Mesendoderm (in vitro differentiated cells): ENCODE data around the gene NUDT3.

ENCODE experiments used
- DNase-seq: peaks from one replicate; pipeline ENCODE4 v3.0.0; 2013
- H2AK5ac ChIP-seq: 2 replicates; pipeline ENCODE4 v1.6.1; 2013; ENCODE audit warnings: low read length, inconsistent platforms
- H2BK120ac ChIP-seq: 2 replicates; pipeline ENCODE4 v1.6.1; 2013; ENCODE audit warnings: low read depth, mild to moderate bottlenecking, low read length, moderate library complexity, mixed read lengths
- H2BK15ac ChIP-seq: replicated peaks from 2 replicates; pipeline ENCODE4 v1.6.1; 2013; ENCODE audit warnings: low read depth, mild to moderate bottlenecking, moderate library complexity
- H2BK5ac ChIP-seq: 2 replicates; pipeline ENCODE4 v1.6.1; 2013; ENCODE audit warnings: low read length, inconsistent platforms
- H3K18ac ChIP-seq: 2 replicates; pipeline ENCODE4 v1.6.1; 2013; ENCODE audit warnings: mild to moderate bottlenecking, low read length, mixed read lengths
- H3K23ac ChIP-seq: one replicate; pipeline ENCODE4 v1.6.1; 2013; ENCODE audit warnings: low read length
- H3K27ac ChIP-seq: 2 replicates; pipeline ENCODE4 v1.5.1; 2013; ENCODE audit warnings: low read depth, mild to moderate bottlenecking, inconsistent platforms, low read length, moderate library complexity
- H3K27me3 ChIP-seq: 2 replicates; pipeline ENCODE4 v1.6.1; 2013; ENCODE audit warnings: low read length, control low read depth, mild to moderate bottlenecking, inconsistent platforms; ENCODE audit not compliant: insufficient read depth, poor library complexity
- H3K36me3 ChIP-seq: 2 replicates; pipeline ENCODE4 v1.6.1; 2013; ENCODE audit warnings: low read length, inconsistent platforms; ENCODE audit not compliant: control insufficient read depth, insufficient read depth
- H3K4ac ChIP-seq: one replicate; pipeline ENCODE4 v1.6.1; 2013; ENCODE audit warnings: low read depth, mild to moderate bottlenecking, low read length, moderate library complexity
- H3K4me1 ChIP-seq: 2 replicates; pipeline ENCODE4 v1.6.1; 2013; ENCODE audit warnings: low read depth, low read length, inconsistent platforms; ENCODE audit not compliant: control insufficient read depth
- H3K4me2 ChIP-seq: 2 replicates; pipeline ENCODE4 v1.6.1; 2013; ENCODE audit warnings: low read length
- H3K4me3 ChIP-seq: 2 replicates; pipeline ENCODE4 v1.5.1; 2013; ENCODE audit warnings: mild to moderate bottlenecking, low read length
- H3K56ac ChIP-seq: one replicate; pipeline ENCODE4 v1.6.1; 2013; ENCODE audit warnings: low read length
- H3K79me1 ChIP-seq: 2 replicates; pipeline ENCODE4 v1.6.1; 2013; ENCODE audit warnings: low read length, inconsistent platforms
- H3K79me2 ChIP-seq: 2 replicates; pipeline ENCODE4 v1.6.1; 2013; ENCODE audit warnings: mild to moderate bottlenecking, low read length; ENCODE audit not compliant: control insufficient read depth, insufficient read depth
- H3K9ac ChIP-seq: 2 replicates; pipeline ENCODE4 v1.6.1; 2013; ENCODE audit warnings: low read length, inconsistent platforms
- H4K5ac ChIP-seq: one replicate; pipeline ENCODE4 v1.6.1; 2013; ENCODE audit warnings: low read length
- H4K8ac ChIP-seq: one replicate; pipeline ENCODE4 v1.6.1; 2013; ENCODE audit warnings: low read depth, mild to moderate bottlenecking, control low read depth, low read length, moderate library complexity
- WGBS: extraction: QIAGEN DNeasy Blood & Tissue Kit; methylation state at CpG from one replicate; pipeline ENCODE4 v1.1.7; 2013; ENCODE audit warnings: low lambda C conversion rate, missing lambda C conversion rate; ENCODE audit not compliant: insufficient coverage; ENCODE audit errors: extremely low coverage; 5-methylcytosine and 5-hydroxymethylcytosine counted together

Gene NUDT3

DNA sequence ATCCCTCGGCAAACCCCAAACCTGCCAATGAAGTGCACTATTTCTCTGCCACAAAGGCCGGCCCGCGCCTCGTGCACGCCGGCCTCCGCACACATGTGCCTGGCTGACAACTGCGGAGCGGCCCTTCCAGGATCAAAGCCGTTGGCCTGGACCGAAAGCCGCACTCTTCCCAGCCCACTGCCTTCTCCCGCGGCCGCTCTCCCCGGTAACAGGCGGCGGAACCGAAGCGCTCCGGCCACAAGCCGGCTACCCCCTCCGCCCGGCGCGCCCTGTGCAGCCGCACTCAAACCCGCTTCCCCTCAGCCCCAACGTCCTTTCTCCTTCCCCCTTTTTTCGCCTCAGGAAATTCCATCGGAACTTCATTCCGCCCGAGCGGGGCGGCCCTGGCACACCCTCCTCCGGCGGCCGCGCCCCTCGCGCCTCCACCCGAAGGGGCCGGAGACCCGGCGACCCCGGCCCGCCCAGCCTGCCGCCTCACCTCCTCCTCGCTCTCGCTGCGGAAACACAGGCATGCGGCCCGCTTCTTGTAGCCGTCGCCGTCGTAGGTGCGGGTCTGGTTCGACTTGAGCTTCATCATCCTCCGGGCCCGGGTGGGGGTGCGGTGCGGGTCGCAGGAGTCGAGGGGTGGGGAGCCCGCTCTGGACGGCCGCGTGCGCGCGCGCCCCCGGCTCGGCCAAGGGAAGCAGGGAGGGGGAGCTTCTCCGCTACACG is 528 bp downstream of the NUDT3 start:
- H4K8ac ChIP-seq, result no peak overlapping the region
- H3K27me3 ChIP-seq, result no peaks in the 10 kb centered on the region
- H3K4me1 ChIP-seq, result no peaks in the 10 kb centered on the region
- H3K4me3 ChIP-seq, result peak overlapping the region; percentile 93
- H3K36me3 ChIP-seq, result no peaks in the 10 kb centered on the region
- H3K9ac ChIP-seq, result peak overlapping the region; percentile 94
- no peak overlapping the region for H2BK15ac ChIP-seq
- no peak overlapping the region for H3K23ac ChIP-seq
- H3K56ac ChIP-seq, result peak overlapping the region; percentile 99
- H3K4ac ChIP-seq, result peak overlapping the region; percentile 82
- peaks cover 37% of the 10 kb centered on the region for H3K79me2 ChIP-seq
- H2AK5ac ChIP-seq, result no peak overlapping the region
- H4K5ac ChIP-seq, result no peak overlapping the region
- peak overlapping the region; percentile 85 for H3K4me2 ChIP-seq
- peak overlapping the region; percentile 92 for H2BK5ac ChIP-seq
- H3K18ac ChIP-seq, result peak overlapping the region; percentile 65
- H3K79me1 ChIP-seq, result peaks cover 5% of the 10 kb centered on the region
- peak overlapping the region; percentile 94 for H3K27ac ChIP-seq
- no CpG with 5 or more reads among the region's 78 CpGs for WGBS
- peak overlapping the region; percentile 6 for H2BK120ac ChIP-seq
- DNase-seq, result peak; percentile 78

DNA sequence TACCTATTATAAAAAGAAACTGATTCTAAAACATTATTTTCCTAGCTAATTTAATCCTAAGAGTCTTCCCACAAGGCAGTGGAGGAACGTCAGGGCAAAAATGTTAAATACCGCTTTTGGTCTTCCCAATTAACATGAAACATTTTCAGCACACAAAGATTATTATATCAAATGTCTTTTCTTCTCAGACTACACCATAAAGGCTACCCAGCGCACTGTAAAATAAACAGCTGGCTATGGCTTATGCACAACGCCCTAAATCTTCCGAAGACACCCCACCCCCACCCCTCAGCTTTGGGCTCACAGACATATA is 1.0 kb downstream of the NUDT3 start:
- peak overlapping the region; percentile 65 for H3K18ac ChIP-seq
- H2BK120ac ChIP-seq, result no peak overlapping the region
- peaks cover 42% of the 10 kb centered on the region for H3K79me2 ChIP-seq
- no peak overlapping the region for H3K4ac ChIP-seq
- H3K9ac ChIP-seq, result peak overlapping the region; percentile 94
- no peaks in the 10 kb centered on the region for H3K36me3 ChIP-seq
- H2BK5ac ChIP-seq, result no peak overlapping the region
- H4K5ac ChIP-seq, result no peak overlapping the region
- no peak overlapping the region for H2AK5ac ChIP-seq
- H3K23ac ChIP-seq, result no peak overlapping the region
- WGBS, result no CpG with 5 or more reads among the region's 5 CpGs
- H3K56ac ChIP-seq, result peak overlapping the region; percentile 99
- H3K79me1 ChIP-seq, result peaks cover 9% of the 10 kb centered on the region
- H3K27ac ChIP-seq, result peak overlapping the region; percentile 94
- H3K4me2 ChIP-seq, result peak overlapping the region; percentile 85
- no peak for DNase-seq
- no peak overlapping the region for H2BK15ac ChIP-seq
- H3K4me1 ChIP-seq, result no peaks in the 10 kb centered on the region
- no peak overlapping the region for H4K8ac ChIP-seq
- H3K4me3 ChIP-seq, result peak overlapping the region; percentile 93
- no peaks in the 10 kb centered on the region for H3K27me3 ChIP-seq

DNA sequence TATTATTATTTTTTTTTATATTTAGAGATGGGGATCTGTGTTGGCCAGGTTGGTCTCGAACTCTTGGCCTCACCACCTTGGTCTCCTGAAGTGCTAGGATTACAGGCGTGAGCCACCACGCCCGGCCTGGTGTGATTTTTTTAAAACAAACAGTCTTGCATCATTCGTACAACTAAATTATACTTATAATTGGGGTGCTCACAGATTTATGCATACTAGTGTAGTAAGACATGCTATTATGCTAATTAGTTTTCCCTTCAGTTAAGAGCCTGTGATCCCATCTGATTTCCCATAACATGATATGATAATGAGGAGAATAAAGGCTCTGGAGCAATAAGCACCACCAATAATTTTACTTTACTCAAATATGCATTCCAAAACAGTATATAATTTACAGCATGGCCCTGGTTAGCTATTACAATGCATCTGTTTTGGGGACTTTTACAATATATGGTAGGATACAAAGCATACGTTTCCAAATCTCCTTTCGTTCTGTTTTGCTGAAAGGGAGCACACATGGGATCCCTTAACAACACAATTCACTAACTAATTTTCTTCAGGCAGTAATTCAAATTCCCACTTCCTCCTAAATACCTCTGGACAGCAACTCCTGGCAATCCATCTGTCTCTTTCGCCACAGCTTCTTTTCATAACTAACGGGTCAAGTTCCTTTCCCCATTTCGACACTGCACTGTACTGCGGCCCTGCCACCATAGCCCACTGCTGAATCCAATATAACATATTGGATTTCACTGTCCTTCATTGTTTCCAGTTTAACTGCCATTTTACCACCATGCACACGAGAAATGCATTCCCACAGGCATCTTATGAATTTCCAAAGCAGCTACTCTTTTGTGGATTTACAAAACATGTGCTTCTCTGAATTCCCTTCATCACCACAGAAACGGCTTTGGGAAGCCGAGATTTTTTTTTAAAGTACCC is 1.7 kb downstream of the NUDT3 start:
- H3K4ac ChIP-seq, result no peak overlapping the region
- no CpG with 5 or more reads among the region's 14 CpGs for WGBS
- H3K27ac ChIP-seq, result no peak overlapping the region

DNA sequence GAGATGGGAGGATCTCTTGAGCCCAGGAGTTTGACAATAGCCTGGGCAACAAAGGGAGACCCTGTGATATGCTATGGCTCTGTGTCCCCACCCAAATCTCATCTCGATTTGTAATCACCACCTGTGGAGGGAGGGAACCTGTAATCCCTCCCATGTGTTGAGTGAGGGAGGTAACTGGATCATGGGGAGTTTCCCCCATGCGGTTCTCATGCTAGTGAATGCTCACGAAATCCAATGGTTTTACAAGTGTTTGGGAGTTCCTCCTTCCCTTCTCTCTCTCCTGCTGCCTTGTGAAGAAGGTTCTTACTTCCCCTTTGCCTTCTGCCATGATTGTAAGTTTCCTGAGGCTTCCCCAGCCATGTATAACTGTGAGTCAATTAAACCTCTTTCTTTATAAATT is 3.4 kb downstream of the NUDT3 start:
- no peaks in the 10 kb centered on the region for H3K4me1 ChIP-seq
- no peak overlapping the region for H4K5ac ChIP-seq

More for the DNA sequence above, 1.7 kb downstream of the NUDT3 start:
- H3K4me2 ChIP-seq, result peak overlapping the region; percentile 85
- H3K18ac ChIP-seq, result no peak overlapping the region
- H2BK5ac ChIP-seq, result no peak overlapping the region
- H3K79me2 ChIP-seq, result peaks cover 47% of the 10 kb centered on the region
- H3K79me1 ChIP-seq, result peaks cover 9% of the 10 kb centered on the region
- H3K36me3 ChIP-seq, result no peaks in the 10 kb centered on the region
- no peaks in the 10 kb centered on the region for H3K4me1 ChIP-seq
- no peaks in the 10 kb centered on the region for H3K27me3 ChIP-seq
- no peak overlapping the region for H4K5ac ChIP-seq
- no peak overlapping the region for H2BK120ac ChIP-seq
- H3K9ac ChIP-seq, result peak overlapping the region; percentile 94
- H3K56ac ChIP-seq, result peak overlapping the region; percentile 99
- H3K4me3 ChIP-seq, result peak overlapping the region; percentile 93
- peak; percentile 14 for DNase-seq
- no peak overlapping the region for H2AK5ac ChIP-seq
- no peak overlapping the region for H4K8ac ChIP-seq
- H2BK15ac ChIP-seq, result no peak overlapping the region
- no peak overlapping the region for H3K23ac ChIP-seq

DNA sequence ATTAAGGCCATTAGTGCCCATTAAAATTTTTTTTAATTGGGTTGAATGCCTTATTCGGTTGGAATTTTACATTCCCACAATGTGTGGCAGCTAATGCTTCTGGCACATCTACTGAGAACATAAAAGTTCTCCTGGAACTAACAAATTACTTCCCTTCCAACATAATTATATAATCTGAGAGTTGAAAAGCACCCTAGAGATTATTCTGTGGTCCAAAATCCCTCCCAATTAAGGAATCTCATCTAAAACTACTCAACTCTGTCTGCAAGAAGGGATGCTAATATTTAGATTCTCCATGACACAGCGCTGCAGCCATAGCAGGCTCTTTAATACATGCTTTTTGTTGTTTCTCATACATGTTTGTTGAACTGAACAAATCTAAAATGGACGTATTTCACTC is 4.0 kb downstream of the NUDT3 start:
- no peak overlapping the region for H2AK5ac ChIP-seq
- H4K5ac ChIP-seq, result no peak overlapping the region
- no peak overlapping the region for H3K18ac ChIP-seq
- peaks cover 62% of the 10 kb centered on the region for H3K79me2 ChIP-seq
- no peak overlapping the region for H3K9ac ChIP-seq
- H3K4me1 ChIP-seq, result no peaks in the 10 kb centered on the region
- no peak overlapping the region for H3K4me2 ChIP-seq
- peaks cover 9% of the 10 kb centered on the region for H3K79me1 ChIP-seq
- no peak overlapping the region for H2BK15ac ChIP-seq
- no peaks in the 10 kb centered on the region for H3K36me3 ChIP-seq
- no peak overlapping the region for H3K27ac ChIP-seq
- no CpG with 5 or more reads among the region's 3 CpGs for whole genome bisulfite sequencing
- no peak overlapping the region for H3K4ac ChIP-seq
- H4K8ac ChIP-seq, result no peak overlapping the region
- no peak for DNase-seq
- H3K27me3 ChIP-seq, result no peaks in the 10 kb centered on the region
- no peak overlapping the region for H3K56ac ChIP-seq
- no peak overlapping the region for H3K23ac ChIP-seq
- H2BK120ac ChIP-seq, result no peak overlapping the region
- H2BK5ac ChIP-seq, result no peak overlapping the region
- H3K4me3 ChIP-seq, result no peak overlapping the region

More for the DNA sequence above, 3.4 kb downstream of the NUDT3 start:
- no peak overlapping the region for H2BK5ac ChIP-seq
- H3K4me2 ChIP-seq, result no peak overlapping the region
- no peak overlapping the region for H4K8ac ChIP-seq
- WGBS, result no CpG with 5 or more reads among the region's 3 CpGs
- H3K9ac ChIP-seq, result no peak overlapping the region
- no peaks in the 10 kb centered on the region for H3K27me3 ChIP-seq
- DNase-seq, result peak; percentile 35
- no peak overlapping the region for H3K18ac ChIP-seq
- H3K79me1 ChIP-seq, result peaks cover 9% of the 10 kb centered on the region
- H3K36me3 ChIP-seq, result no peaks in the 10 kb centered on the region
- no peak overlapping the region for H2BK120ac ChIP-seq
- H3K79me2 ChIP-seq, result peaks cover 57% of the 10 kb centered on the region
- H2AK5ac ChIP-seq, result no peak overlapping the region
- no peak overlapping the region for H3K56ac ChIP-seq
- no peak overlapping the region for H3K4me3 ChIP-seq
- no peak overlapping the region for H2BK15ac ChIP-seq
- no peak overlapping the region for H3K23ac ChIP-seq
- H3K4ac ChIP-seq, result no peak overlapping the region
- H3K27ac ChIP-seq, result no peak overlapping the region
